ENCODE data around the gene KRT86.

The KRT86 gene

DNA sequence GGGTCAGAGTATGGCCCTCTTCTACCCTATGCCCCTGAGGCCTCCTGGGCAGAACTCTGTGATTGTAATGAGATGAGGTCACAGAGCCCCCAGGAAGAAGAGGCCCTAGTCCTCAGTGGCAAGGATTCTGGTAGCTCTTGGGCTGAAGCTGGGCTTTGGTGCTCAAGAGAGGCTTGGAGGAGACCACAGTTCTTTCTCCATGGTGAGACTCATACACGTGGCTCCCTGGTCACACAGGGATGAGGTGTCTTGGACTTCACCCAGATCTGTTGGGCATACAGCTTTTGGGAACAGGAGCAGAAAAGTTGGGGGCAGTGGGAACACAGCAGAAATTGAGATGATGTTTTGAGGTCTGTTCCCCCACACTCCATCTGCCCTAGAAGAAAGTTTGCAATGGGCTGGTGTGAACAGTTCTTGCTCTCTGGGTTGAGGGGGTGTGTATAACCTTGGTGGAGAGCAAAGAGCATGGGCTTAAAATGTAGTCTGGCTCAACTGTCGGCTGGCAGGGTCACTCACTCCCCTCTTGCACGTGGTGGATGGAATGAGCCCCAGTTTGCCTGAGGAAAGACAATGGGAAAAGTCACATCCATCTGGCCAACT is at the start of gene KRT86:
KRT86 (plus strand) TSS at position 125 of the 600 bp plus-strand sequence. CDS start 27,272 bp downstream, outside the sequence.
- no peak for DNase-seq (ENCODE audit: low spot score)

DNA sequence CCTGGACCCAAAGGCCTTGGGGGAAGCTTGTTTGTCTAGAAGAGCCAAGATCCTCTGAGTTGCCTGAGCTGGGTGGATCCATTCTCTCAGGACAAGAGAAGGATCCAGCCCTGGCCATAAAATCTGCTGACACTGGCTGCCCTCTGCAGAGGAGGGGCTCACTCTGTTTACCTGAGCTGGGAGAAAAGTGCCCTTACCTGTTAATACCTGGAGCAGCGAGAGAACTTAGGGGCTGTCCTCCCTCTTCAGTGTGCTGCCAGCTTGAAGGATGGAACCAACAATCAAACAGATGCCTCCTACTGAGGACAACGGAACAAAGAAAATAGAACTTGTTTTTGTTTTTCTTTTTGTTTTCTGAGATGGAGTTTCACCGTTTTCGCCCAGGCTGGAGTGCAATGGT is 48.7 kb upstream of the KRT86 start:
- DNase-seq (ENCODE audit: low spot score), result no peak

- DNase-seq (ENCODE audit: low spot score), result no peak
These were observed 48.0 kb upstream of the KRT86 start for GRCh38 chr12:52226446-52226845.

- DNase-seq (ENCODE audit: low spot score), result no peak
These were observed 46.8 kb upstream of the KRT86 start for GRCh38 chr12:52227606-52228166.

DNA sequence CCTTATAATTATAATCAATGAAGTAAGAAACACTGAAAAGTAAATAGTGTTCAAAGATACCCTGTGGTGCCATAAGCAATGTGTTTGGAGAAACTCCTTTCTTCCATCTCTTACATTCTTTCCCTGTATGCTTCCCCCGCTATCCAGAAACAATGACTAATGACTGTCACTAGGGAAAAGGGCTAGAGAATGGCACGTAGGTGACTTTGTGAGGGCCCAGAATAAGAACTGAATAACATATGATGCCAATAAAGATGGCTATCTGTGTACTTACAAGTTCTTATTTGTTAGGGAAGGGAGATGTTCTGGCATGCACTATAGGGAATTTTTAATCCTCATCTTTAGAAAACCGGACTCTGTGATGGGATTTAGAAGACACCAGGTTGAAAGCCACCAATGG is 46.1 kb upstream of the KRT86 start:
- DNase-seq (ENCODE audit: low spot score), result no peak

GRCh38 chr12:52228931-52229330 is 45.5 kb upstream of the KRT86 start:
- DNase-seq (ENCODE audit: low spot score), result no peak

- no peak for DNase-seq (ENCODE audit: low spot score)
These were observed 44.6 kb upstream of the KRT86 start for GRCh38 chr12:52229836-52230343.

- DNase-seq (ENCODE audit: low spot score), result no peak
These were observed 43.8 kb upstream of the KRT86 start for GRCh38 chr12:52230364-52231281.

- no peak for DNase-seq (ENCODE audit: low spot score)
These were observed 42.9 kb upstream of the KRT86 start for GRCh38 chr12:52231305-52232202.

GRCh38 chr12:52232203-52232673 is 42.2 kb upstream of the KRT86 start:
- no peak for DNase-seq (ENCODE audit: low spot score)

DNA sequence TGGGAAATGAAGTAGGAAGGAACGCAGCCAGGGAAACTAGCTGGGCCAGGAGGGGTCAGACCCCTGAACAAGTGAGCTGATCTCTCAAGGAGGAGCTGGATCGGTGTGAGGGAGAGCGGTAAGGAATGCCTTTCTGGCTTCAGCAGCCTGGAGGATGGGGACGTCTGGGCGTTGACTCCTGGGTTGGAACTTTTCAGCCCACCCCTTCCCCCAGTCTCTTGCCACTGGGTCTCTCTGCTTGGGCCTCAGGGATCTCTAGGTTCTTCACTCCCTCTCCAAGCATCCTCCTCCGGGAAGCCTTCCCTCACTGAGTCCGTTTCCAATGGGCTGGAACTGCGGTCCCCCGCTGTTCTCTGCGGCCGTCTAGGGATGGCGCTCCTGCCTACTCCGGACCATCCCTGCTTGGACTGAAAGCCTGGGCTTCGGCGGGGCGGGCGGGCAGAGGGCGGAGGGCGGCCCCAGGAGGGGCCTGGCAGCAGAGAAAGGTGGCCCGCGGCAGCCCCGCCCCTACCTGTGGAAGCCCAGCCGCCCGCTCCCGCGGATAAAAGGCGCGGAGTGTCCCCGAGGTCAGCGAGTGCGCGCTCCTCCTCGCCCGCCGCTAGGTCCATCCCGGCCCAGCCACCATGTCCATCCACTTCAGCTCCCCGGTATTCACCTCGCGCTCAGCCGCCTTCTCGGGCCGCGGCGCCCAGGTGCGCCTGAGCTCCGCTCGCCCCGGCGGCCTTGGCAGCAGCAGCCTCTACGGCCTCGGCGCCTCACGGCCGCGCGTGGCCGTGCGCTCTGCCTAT is 41.6 kb upstream of the KRT86 start, which contains the start of gene KRT7:
KRT7 (plus strand) TSS at position 570 of the 788 bp plus-strand sequence; CDS start at position 624, 54 bp downstream.
- DNase-seq (ENCODE audit: low spot score), result no peak

DNA sequence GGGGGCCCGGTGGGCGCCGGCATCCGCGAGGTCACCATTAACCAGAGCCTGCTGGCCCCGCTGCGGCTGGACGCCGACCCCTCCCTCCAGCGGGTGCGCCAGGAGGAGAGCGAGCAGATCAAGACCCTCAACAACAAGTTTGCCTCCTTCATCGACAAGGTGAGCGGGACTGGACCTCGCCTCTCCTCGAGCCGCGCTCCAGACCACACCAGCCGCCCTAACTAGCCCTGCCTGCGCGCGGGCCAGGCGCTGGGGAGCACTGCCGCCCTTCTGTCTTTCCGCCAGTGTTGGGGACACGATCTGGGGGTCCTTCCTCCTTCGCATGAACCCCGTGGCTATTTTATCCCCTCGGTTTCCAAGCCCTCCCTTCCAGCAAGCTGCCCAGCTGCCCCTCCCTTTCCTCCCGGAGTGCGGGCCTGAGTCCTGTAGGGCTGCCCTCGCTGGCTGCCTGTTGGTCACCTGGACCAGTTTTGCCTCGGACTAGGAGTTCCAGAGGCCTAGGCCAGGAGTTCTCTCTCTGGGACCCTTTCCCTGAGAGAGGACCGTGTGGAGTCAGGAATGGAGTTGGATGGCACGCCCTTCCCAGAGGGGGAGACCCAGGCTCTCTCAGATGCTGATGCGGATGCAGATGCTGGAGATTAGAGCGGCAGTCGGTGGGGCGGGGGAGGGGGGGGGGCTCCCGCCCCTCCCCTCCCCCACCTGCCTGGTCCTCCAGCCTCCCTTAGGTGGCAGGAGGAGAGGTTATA is 40.8 kb upstream of the KRT86 start:
- DNase-seq (ENCODE audit: low spot score), result no peak

- DNase-seq (ENCODE audit: low spot score), result no peak
These were observed 40.1 kb upstream of the KRT86 start for GRCh38 chr12:52234223-52234810.

DNA sequence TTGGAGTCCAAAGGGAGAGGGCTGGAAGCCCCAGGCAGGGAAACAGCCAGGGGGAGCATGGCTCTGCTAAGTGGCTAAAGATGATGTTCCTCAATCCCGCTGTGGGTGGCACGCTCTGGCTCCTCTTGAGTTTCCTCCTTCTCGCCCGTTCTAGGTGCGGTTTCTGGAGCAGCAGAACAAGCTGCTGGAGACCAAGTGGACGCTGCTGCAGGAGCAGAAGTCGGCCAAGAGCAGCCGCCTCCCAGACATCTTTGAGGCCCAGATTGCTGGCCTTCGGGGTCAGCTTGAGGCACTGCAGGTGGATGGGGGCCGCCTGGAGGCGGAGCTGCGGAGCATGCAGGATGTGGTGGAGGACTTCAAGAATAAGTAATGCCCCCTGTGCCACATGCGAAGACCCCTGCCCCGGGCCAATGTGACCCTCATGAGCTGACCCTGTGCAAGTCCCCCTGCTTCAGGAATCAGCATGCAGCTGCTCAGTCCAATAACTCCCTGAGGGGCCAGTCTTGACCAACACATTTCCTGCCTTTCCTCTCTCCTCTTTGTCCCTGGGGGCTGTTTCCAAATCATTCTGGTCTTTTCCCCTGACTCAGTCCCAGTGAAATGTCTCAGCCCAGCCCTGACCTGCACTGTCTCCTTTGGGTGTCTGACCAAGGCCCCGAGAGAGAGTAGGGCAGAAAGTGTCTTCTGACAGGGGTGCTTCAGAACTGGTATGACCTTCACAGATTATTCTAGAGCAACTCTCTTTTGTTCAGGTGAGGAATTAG is 39.3 kb upstream of the KRT86 start:
- DNase-seq (ENCODE audit: low spot score), result no peak

DNA sequence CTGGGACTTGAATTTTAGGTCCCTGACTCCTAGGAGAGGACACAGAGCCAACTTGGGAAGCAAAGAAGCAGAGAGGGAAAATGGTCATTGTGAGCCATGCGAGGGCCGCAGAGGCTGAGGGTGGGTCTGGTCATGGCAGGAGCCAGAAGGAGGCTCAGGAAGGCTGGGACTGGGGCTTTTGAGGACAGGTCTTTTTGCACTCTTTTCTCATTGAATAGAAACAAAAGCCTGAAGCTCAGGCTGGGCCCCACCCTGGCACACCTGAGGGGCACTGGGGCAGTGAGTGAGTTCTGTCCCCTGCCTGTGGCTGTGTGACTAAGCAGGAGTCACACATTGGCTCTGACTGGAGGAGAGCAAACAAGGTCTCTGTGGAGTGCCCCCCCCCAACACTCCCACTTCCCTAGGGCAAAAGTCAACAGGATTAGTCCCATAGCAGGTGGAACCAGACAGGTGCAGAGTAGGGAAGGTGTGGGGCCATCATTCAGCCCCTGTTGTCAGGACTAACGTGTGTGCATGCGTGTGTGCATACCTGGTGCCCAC is 38.6 kb upstream of the KRT86 start:
- no peak for DNase-seq (ENCODE audit: low spot score)

- no peak for DNase-seq (ENCODE audit: low spot score)
These were observed 37.9 kb upstream of the KRT86 start for GRCh38 chr12:52236386-52237050.

DNA sequence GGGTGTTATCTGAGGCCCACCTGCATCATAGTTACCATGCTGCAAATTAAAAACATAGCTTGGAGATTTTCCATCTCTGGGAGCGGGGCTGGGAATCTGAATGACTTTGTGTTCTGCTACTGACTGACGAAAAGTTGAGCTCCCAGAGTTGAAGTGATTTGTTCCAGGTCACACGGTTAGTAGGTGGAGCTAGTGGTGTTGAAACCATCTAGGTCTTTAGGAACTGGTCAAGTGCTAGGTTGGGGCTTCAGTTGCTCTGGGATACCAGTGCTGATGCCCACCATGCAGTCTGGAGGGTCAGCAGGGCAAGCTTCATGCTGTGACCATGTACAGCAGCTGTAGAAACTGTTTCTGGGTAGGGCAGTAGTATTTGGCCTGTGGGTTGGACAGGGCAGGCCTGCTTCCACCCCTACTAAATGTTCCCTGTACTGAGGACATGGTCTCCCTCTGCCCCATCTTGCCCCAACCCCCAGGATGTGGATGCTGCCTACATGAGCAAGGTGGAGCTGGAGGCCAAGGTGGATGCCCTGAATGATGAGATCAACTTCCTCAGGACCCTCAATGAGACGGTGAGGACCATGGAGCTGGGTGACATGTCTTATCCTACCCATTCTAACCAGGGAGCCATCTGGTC is 36.1 kb upstream of the KRT86 start:
- DNase-seq (ENCODE audit: low spot score), result no peak
